Upper lobe of left lung (tissue), 4 donors: ENCODE measurements around the gene ARHGAP24.

Source experiments
- CTCF ChIP-seq, 6 experiments: fragments of 450-650 bp in 4 of 6; fragments of 200-600 bp in 2 of 6; sonication (generic) in 2 of 6; IDR thresholded peaks; one replicate each; pipeline ENCODE4 v1.5.1; 2016 to 2019; ENCODE audit warnings: antibody characterized with exemption in 6 of 6
- EP300 ChIP-seq, 4 donors: sonication (generic); formaldehyde crosslinking; IDR thresholded peaks; one replicate each; pipeline ENCODE4 v1.5.1; 2017; ENCODE audit warnings: antibody characterized with exemption in 4 of 4, control low read depth in 2 of 4
- POLR2A ChIP-seq, 4 donors: fragments of 450-650 bp; IDR thresholded peaks; one replicate each; pipeline ENCODE4 v1.5.1; 2016 to 2017; ENCODE audit warnings: antibody characterized with exemption in 4 of 4, mild to moderate bottlenecking in 2 of 4
- POLR2AphosphoS5 ChIP-seq, 2 donors: sonication (generic); formaldehyde crosslinking; IDR thresholded peaks; one replicate each; pipeline ENCODE4 v1.5.1; 2017; ENCODE audit warnings: antibody characterized with exemption in 2 of 2

GRCh38 chr4:85745939-85746338 lies 271.0 kb downstream of the ARHGAP24 start:
- no peak for TF ChIP-seq POLR2AphosphoS5 (IDR thresholded peaks at IDR 0.05)
- no peak for TF ChIP-seq CTCF (IDR thresholded peaks at IDR 0.05)
- TF ChIP-seq POLR2A (IDR thresholded peaks at IDR 0.05): no peak
- no peak for TF ChIP-seq EP300 (IDR thresholded peaks at IDR 0.05)
